ENCODE data around the gene XCL2.

XCL2 gene

DNA sequence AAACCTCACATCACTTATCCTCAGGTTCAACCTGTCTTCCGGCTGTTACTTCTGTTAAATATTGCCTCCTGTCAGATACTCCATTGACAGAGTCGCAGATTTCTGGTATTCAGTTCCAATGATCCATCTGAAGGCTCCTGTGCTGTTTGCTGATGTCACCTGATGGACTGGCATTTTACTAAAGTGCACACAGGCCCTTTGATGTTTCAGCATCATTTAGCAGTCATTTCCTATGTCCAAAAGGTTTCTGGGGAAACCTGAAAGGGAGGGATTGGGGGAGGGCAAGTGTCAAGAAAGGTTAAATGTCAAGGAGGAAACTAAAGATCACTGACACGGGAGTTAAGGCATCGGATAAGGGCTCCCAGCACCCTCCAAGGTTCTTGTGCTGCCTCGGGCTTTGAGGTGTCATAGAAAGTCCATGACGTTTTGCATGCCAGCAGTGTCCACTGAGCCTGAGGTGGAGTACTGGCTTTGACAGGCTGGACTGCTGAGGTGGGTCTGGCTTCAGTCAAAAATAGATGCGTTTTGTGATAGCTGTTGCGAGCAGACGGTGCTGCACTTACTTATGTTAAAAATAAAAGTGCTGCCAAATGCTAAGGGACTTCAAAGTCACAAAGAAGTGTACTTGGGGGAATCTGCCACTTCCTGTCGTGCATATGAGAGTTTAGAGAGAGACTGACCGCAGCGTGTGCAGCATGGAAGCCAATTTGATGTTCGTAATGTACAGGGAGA lies 30.8 kb downstream of the XCL2 start:
- peak; percentile 21 for DNase-seq

DNA sequence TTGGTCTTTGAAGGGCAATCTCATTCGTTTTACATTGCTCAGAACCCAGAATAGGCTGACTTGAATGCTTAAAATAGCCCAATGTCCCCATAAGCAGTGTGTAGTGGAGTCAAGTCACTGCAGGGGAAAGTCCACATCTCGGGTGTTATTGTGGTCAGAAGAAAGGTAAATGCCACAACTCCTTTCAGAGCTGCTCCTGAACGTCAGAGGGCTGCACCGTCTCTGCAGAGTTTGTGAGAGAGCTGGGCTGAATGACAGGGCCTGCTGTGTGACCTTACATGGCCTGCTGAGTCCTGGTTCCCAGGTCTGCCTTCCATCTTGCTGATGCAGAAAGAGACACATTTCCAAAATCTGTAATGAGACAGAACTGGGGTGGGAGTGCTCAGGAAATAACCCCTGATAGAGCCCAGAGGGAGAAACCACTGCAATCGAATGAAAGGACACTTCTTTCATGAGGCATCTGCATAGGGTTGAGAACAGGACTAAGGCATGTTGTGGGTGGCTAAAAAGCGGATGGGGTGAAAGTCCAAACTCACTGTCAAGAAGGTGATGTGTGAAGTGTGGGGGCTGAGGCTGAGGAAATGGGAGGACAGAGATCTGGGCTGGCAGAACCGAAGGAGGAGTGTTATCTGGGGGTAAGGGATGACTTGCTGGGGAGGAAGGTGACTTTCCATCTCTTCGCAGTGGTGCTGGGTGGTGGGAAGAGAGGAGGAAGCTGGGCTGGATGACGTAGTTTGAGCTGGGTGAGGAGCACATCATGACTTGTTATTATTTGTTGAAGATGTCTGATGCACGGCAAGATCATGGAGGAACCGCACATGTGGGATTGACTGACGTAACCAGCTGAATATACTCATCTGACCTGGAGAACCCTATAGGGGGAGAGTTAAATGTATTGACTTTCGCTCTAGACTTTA lies 33.7 kb downstream of the XCL2 start:
- DNase-seq = no peak

DNA sequence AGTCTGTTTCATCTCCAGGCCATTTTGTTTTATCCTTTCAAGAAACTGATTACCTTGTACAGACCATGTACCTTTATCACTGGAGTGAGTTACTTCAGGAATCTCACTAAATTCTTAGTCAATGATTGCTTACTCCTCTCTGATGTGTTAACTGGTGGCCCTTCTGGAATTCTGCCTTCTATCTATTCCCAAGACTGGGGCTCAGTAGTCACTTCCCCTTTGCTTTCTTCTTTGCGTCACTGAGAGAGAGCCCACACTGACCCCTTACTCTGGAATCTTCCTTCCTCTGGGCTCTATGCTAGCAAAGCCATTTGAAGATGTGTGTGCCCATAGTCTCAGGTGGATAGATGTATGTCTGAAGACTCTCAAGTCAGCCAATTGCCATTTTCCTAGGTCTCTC lies 34.6 kb downstream of the XCL2 start:
- DNase-seq = no peak

DNA sequence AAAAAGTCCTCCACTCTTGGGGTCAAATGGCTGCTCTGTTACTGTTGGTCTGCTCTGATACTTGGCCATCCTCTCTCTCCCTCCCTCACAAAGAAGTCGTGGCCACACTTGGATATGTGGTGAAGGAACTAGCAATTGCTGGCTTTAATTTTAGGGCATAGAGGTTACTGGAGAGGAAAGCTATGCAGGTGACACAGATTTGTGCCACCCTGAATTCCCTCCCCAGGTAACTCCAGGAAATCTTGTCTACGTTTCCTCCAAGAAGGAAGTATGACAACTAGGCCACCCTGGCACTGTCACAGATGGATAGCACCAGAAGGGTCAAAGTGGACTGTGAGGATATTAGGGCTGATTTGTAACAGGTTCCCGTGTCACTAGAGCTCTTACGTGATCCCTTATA lies 36.0 kb downstream of the XCL2 start:
- no peak for DNase-seq

DNA sequence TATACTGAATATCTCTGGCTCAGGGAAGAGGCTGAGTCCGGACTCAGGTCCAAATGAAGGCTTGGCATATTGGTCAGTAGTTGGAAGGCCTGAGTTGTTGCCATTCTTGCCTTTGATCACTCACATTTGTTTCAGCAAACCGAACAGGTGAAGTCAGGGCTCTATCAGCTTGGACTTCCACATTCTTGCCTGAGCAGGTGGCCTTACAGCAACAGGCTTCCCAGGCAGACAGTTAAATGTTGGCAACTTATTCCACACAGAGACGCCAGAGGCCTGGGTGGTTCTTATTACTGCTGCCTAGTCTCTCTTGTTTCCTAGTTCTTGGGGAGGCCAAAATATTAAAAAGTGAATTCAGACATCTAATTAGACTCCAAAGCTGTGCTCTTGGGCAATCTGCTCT lies 36.6 kb downstream of the XCL2 start:
- DNase-seq = no peak

DNA sequence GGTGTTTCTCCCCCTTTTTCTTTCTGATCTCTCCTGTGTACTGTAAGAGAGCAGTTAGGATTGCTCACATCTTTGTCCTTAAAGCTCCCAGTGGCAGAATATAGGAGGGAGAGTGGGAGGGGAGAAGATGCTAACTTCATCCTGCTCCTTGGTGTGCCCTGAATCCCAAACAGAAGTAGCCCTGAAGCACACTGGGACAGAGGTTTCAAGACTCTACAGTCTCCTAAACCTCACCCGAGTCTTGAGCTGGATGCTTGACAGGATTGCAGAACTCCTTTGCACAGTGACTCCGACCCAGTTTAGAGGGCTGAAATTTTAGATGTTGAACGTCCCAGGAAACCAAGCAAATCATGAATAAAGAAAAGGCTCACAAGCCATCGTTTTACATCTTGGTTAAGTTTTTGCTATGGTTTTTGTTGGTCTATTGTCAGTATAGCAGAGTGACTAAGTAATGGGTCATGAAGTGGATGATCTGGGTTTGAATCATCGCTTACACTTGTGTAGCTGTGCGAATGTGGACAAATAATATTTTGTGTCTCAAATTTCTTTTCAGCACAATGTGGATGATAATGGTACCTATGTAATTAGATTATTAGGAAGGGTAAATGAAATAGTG lies 37.5 kb downstream of the XCL2 start:
- DNase-seq = no peak

DNA sequence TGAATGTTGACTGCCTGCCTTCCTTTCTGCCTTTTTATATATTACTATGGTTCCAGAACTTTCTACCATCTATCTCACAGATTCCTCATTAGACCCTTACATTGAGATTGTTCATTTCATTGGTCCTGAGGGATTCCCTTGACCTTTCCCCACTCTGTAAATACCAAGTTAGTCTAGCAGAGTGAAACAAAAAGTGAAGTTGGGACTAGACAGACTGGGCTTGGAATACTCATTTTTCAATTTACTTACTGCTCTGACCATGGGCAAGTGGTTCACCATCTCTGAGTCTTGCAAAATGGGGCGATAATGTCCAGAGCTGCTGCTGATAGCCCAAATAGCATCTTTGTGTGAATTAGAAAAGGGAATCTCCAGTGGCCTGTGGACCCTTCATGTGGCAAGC lies 38.8 kb downstream of the XCL2 start:
- DNase-seq = no peak

DNA sequence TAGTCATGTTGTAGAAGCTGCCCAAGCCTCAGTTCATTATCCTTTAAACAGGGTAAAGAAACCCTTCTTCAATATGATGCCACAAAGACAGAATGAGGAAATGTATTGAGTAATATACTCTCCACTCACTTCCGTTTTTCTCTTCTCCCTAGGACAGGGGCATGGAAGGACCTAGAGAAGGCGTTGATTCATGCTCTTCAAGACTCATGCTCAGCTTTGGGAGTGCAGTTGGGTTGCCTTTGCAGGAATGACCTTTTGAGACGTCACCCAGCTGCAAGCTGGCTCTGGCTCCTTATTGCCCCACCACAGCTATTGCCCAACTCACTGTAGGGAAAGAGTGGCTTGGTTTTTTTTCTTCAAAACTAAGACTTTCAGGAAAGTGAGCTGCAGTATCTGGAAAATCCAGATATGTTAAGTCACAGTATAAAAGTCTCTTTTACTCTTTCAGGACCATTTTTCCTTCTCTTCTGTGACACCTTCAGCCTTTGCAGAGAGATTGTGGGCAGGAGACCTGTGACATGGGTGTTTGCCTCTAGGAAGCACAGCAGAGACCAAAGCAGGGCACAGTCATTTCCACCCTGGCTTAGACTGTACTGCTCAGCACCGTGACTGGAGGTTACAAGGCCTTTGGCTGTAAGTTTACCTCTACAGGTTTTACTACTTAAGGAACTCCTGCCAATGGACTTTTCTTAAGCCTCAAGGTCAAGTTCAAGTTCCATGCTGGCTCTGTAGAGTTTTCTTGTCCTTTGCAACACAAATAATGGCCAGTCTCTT lies 39.5 kb downstream of the XCL2 start:
- peak; percentile 53 for DNase-seq

DNA sequence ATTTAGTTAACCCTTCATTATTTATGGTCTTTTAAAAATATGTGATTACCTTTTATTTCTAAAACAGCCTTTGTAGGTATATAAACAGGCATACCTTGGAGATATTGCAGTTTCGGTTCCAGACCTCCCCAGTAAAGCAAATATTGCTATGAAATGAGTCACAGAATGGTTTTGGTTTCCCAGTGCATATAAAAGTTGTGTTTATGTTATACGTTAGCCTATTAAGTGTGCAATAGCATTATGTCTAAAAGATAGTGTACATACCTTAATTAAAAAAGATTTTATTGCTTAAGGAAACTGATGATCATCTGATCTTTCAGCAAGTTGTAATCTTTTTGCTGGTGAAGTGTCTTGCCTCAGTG lies 44.1 kb downstream of the XCL2 start:
- DNase-seq = no peak

DNA sequence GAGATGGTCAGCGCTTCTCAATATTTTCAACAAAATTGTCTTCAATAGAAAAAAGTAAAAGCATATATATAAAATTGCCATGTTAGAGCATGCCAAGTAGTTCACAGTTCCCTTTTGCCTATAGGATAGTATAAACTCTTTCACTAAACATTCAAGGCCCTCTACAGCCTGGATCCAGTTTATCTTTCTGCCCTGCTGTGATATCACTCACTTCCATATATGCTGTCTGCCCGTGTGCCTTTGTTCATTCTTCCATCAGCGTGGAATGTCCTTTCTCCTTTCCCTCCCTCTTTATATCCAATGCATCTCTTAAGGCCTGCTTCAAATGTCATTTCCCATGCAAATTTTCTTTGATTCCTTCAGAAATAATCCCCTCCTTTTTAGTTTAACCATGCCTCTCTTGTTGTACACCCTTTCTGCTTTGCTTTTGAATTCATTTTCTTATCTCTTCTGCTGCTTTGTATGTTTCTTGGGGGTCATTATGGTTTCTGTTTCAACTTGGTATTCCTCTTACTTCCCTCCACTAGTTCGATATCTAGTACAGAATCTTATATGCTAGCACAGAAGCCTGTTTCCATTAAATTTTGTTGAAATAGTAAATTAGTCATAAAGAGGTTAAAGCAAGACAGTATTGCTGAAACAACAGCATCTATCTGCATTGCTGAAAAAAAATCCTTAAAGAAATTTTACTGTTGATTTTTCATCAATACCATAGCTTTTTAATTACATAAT lies 44.7 kb downstream of the XCL2 start:
- no peak for DNase-seq

DNA sequence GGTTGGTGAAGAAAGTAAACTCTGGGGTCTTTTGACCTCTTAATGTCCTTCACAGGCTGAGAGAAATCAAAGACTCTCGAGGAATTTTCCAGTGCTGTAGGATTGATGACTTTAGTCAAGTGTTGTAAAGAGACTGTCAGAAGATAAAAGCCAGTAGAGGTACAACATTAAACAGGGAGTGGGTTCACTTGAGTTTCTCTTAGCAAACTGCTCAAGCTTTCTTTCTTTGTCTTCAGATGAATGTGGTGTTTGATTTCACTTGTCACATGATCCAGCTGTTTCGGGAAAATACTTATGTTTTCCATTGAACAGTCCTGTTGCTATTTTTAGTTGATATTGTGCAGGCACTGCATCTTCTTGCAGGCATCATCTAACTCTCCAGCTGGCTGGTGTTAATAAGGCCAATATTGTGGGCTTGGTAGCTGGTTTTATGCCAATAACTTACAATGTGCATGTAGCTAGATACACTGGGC lies 45.6 kb downstream of the XCL2 start:
- DNase-seq = no peak

DNA sequence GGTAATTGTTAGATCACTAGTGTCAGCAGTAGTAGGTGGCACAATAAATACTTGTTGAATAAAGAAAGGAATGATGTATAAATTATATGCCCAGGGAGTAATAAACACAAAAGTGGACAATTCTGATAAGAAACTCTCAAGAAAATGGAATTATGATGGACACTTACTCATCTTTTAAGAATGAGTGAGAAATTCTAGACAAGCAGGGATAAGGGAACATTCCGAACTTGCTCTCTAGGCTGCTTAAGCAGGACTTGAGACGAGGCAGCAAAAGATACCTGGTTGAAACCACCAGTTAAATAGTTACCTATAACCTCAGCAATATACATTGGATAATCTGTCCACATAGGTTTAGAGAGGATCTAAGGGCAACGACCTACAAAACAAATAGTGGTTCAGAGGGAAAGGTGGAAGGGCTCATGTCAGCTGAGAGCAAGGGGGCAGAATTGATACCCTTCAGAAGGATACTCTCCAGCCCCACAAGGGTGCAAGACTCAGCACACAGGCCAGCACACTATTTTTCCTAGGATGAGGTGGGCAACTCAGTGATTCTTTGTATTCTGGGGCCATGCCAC lies 46.3 kb downstream of the XCL2 start:
- no peak for DNase-seq

DNA sequence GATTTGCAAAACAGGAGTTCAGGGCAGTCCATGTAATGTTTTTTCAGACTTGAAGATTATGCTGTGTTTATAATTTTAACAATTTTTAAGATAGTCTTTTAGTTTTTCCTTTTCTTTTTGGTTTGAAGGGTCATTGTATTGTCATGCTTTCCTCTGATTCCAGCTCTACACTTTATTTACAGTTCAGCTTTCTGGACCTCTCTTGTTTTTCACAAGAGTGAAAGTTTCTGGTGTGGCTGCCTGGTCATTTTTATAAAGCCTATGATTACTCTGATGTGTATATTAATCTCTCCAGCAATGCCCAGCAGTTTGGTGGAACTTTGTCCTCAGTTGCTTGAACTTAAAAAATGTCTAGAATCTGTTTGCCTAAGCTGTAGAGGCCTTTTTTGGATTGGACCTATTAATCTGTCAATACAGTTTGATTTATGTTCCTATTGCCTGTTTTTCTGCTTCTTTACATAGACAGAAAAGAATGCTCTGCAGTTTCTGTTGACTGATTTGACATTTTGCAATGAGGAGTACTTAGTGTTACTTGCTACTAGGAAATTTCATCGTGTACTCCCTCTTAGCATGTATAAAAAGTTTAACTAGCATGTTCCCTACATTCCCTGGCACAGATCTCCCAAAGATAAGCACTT lies 52.2 kb downstream of the XCL2 start:
- DNase-seq = no peak

Data from activated CD4-positive, alpha-beta T cell treated with anti-CD3 and anti-CD28 coated beads, Interleukin-2, Interleukin-6, amounts not matched to agents 100 ng/mL and 50 ng/mL, durations not matched to agents 16 hours and 8 hours (primary cell).